ENCODE data around the gene PAX6.
"Not testable (repeated sequence)": the region's sequence is repeated elsewhere in the genome, so short reads cannot be mapped to it uniquely, and the experiment has no call there.

Gene PAX6

DNA sequence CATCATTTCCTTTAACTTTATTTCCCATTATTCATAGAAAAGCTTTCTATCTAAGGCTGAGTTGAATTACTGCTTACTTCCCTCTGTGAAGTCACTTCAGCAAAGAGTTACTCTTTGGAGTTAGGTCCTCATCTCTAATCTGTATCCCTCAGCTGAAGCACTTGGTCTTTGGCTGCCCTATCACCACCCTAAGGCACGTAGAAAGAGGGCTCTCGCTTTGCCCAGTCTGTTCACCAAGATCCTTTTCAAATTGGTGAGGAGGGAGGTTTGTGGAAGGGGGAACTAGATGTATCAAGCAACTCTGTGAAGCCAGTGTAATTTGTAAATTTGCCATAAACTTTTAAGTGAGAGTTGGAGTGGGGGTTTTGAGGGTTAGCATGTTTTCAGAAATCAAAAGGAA lies 43.4 kb downstream of the PAX6 start:
- DNase-seq (ENCODE audit: low spot score), result no peak

DNA sequence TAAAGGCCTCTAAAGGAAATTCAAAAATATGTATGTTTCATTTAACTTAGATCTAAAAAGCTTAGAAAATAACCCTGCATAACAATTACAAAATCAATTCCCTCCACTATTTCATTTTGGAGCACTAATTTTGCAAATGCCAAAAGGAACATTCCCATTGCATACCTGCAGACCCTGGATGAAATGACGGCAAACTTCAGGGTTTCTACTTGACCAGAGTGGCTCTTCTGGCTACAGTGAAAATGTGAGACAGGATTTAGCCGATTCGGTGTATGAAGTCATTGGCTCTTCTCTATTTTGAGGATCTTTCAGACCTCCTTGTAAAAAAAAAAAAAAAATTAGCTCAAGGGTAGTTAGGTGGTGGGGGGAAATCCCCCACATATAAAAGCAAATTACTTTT lies 44.1 kb downstream of the PAX6 start:
- DNase-seq (ENCODE audit: low spot score), result no peak

DNA sequence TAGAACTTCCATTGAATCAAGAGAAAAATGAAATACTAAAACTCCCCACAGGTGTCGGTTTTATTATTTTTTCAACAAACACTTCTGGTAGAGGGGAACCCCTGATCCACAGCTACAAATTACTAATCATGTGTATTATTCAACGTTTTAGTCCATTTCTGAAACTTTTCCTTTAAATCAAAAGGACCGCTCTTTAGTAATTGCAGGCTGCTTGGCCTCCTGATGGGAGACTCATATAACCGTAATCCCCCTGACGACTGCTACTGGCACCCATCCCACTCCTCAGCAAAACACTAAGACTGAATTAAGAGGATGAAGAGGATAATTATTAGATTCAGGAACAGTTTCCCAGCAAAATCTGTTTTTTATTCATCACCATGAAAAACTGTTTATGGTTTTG lies 46.4 kb downstream of the PAX6 start:
- DNase-seq (ENCODE audit: low spot score), result peak; percentile 33

DNA sequence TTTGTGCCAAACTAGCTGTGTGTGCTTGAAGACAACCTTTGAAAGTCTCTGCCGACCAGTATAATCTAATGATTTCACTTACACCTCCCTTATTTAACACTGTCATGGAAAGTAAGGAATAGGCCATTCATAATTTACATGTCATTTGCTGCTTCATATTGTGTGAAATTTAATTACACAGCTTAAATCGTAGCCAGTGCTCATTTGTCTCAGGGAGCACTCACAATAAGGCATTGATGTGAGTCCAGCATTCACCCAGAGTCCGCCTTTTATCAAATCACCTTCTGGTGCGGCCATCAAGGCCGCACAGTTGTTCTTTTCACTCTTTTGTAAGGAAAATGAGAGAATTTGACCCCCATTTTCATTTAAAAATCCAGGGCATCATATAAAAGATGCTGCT lies 46.9 kb downstream of the PAX6 start:
- DNase-seq (ENCODE audit: low spot score), result no peak

DNA sequence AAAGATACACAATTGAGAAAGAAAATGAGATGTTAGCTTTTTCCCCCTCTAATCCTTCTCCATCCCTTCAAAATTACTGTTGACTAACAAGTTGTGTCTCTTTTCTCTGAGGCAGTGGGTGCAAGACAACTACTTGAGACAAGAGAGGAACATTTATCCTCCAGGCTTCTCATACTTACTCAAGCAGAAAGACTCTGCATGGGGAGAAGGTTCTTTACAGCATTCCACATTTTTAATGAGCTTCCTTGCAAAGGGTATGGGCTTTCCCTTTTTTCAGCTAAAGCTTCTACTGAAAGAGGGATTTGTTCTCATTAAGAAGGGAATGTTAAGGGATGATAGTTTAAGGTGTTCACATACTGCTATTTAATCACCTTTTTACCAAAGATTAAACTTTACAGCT lies 47.8 kb downstream of the PAX6 start:
- no peak for DNase-seq (ENCODE audit: low spot score)

DNA sequence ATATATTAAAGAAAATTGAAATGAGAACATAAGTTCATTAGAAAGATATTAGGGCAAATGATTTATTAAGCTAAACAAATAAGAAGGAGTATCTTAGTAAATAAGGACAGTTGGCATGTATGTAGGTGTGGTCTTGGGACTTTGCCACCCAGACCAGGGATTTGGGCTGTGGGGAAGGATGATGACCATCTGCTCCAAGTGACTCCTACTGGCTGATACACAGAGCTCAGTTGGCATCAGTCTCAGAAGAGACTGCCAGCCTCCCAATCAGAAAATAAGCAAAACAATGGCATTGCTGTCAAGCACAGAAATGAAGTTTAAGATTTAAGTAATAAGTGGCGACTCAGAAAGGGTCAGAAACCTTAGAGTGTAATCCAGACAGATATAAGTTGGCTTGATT lies 49.5 kb downstream of the PAX6 start:
- DNase-seq (ENCODE audit: low spot score), result no peak

DNA sequence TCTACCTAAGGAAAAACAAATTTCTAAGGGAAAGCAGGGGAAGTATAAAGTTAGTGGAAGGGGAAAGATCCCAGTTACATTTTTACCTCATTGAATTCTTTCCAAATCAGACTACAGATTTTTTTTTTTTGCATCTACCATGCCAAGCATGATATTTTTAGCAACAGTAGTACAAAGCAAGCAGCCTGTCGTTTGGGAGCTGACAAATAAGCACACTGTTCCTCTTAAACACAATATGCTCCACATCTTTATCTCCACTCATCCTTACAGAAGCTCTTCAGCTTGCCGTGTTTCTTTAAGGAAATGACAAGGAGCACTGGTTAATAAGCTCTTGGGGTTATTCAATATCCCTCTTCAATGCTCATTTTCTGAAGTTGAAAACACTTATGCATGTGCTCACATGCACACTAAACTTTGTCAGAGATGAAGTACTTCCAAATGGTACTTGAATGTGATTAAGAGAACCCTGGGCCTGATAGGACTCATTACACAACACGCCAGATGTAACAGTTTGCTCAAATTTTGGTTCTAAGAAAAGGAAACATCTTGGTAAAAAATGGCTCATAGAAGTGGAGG lies 53.8 kb downstream of the PAX6 start:
- DNase-seq (ENCODE audit: low spot score), result no peak

DNA sequence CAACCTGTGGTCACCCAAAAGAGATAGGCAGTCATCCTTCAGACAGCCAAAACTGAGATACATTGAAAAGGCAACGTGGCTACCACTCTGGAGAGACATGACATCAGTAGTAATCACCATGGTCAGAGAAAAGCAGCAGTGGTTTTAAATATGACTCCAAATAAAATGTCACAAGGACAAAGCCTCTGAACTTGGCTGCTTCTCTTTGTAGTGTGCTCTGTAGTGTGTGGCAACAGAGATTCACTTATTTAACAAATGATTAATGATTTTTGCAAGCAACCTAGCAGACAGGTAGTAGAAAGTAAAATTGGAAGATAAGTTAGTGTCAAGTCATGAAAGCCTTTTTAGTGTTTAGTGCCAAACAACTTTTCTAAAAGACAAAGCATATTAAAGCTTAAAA lies 63.5 kb downstream of the PAX6 start:
- DNase-seq (ENCODE audit: low spot score), result no peak

DNA sequence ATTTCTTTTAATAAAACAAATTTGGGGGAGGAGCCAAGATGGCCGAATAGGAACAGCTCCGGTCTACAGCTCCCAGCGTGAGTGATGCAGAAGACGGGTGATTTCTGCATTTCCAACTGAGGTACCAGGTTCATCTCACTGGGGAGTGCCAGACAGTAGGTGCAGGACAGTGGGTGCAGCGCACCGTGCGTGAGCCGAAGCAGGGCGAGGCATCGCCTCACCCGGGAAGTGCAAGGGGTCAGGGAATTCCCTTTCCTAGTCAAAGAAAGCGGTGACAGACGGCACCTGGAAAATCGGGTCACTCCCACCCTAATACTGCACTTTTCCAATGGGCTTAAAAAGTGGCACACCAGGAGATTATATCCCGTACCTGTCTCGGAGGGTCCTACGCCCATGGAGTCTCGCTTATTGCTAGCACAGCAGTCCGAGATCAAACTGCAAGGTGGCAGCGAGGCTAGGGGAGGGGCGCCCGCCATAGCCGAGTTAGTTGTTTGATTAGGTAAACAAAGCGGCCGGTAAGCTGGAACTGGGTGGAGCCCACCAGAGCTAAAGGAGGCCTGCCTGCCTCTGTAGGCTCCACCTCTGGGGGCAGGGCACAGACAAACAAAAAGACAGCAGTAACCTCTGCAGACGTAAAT lies 70.3 kb downstream of the PAX6 start:
- DNase-seq (ENCODE audit: low spot score), result not testable (repeated sequence)

DNA sequence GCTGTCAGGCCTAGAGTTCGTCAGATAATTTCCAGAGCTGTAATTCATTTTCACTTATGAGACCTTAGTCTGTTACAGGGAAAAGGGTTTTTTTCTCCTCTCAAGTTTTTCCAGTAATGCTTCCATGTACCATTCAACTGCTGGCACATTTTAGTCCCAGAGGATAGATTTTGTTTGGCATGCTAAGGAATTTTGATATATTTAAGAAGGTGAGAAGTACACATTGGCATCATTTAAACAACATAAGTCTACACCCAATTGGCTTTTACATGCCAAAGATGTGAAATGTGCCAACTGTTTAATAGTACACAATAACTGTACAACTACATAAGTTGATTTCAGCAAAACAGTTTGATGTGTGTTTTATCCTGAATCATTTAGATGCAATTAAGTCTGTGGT lies 71.0 kb downstream of the PAX6 start:
- DNase-seq (ENCODE audit: low spot score), result no peak
